Measurements from ENCODE around the gene PLEKHA8.
A peak's percentile ranks its signal among the peaks of the same experiment; 100 is the strongest.

The PLEKHA8 gene

DNA sequence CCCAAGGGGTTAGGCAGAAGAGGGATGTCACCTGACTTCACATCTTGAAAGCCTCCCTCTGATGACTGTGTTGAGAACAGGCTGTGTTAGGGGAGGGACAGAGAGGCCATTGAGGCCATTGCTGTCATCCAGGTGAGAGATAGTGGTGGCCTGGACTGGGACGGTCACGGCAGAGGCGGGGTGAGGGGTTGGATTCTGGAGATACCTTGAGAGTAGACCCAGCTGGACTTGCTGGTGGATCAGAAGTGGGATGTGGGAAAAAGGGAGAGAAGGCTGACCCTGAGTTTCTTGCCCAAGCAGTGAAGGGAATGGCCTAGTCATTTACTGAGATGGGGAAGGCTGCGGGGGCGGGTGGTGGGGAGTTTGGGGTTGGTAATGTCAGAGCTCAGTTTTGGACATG, 120.2 kb downstream of the PLEKHA8 start:
- DNase-seq = no peak

DNA sequence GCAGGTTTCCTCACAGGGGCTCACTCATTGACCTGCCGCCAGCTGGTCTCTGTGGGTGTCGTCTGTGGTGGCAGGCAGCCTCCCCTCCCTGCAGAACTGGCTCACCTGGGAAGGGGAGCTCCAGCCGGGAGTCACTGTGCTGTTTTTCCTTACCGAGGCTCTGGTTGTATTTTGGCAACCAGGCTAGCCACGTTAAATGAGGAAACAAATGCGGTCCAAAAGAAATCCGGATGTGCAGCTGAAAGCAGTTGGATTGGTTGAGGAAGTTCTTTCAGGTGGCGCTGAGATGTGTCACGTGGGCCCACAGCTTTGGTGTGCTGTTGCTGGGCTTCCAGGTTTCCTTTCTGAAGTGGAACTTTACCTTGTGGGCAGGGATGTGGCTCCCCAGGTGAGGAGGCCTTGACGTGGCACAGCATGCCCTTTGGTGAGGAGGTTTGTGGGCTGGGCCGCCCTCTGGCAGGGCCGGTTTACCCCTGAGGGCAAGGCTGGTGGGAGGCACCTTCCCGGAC, 120.8 kb downstream of the PLEKHA8 start:
- peak; percentile 43 for DNase-seq

DNA sequence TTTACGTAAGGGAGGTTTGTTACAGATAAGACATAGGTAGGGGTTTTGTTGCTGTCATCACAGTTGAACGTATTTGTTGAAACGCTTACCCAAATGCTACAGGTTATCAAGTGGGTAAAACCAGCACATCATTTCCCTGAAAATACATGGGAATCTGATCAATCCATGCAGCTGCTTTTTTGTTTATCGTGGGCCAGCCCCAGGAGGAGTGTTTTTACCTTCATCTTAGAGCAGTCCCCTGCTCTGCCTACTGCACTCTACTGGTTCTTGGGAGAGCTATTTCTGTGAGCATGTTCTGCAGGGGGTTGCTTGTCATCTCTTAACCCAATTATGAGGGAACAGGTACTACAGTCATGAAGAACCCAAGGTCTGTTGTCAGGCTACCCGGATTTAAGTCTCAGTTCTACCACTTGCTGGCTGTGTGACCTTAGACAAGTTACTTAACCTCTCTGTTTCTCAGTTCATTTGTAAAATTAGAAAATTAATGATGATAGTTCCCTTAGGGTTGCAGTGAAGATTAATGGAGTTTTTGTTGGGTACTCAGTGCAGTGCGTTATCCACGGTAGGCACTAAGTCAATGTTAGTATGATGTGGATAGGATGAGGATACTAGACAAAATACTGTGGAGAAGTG, 121.5 kb downstream of the PLEKHA8 start:
- DNase-seq = no peak

DNA sequence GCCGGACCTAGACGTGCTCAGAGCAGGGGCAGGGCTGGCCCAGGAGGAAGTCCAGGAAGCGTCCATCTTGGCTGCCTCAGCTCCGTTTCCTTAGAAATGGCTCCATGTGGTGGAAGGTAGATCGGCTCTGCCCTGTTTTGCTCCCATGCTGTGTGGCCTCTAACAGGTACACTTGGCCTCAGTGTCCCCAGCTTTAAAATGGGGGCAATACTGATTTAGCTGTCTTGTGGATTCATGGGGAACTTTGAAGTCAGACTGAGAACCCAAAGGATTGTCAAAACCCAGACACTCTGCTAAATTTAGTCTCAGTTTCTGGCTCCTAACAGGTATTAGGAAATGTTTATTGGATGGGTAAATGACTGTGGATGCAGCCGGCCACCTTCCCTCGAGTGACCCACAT, 122.5 kb downstream of the PLEKHA8 start:
- no peak for DNase-seq

DNA sequence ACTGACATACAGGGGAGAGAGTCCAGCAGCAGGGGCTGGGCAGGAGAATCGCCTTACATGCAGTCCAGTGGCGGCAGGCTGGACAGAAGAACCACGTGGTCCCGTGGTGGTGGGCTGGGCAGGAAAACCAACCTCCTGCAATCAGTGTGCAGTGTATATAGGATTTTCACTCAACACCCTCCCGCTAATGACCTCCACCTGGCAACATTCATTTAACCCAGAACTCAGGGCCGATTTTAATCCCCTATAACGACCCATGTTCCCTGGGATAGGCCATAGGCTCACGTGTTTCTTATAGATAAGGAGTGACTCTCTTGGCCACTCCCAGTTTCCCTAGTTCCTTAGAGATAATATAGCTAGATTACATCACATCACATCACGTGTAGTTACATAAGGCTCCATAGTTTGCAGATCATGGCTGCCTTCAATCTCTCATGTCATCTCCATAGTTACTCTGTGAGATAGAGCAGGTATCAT, 125.9 kb downstream of the PLEKHA8 start:
- peak; percentile 19 for DNase-seq

DNA sequence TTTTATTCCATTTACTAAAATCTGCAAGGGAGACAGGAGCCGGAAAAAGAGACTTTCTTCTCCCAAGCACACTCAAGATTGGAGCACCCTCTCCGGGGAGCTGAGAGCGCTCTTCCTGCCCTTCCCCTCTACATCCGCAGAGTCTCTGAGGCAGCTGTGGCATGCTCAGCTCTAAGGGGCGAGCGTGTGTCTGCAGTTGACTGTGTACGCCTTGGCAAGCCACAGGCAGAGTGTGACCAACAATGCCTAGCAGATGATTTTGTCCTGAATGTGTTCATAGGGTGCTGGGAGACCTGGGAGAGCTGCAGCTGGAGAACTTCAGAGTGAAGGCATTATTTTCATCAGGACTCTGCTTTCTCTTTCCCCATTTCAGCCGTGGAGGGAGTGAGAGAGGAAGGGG, 127.3 kb downstream of the PLEKHA8 start:
- no peak for DNase-seq

DNA sequence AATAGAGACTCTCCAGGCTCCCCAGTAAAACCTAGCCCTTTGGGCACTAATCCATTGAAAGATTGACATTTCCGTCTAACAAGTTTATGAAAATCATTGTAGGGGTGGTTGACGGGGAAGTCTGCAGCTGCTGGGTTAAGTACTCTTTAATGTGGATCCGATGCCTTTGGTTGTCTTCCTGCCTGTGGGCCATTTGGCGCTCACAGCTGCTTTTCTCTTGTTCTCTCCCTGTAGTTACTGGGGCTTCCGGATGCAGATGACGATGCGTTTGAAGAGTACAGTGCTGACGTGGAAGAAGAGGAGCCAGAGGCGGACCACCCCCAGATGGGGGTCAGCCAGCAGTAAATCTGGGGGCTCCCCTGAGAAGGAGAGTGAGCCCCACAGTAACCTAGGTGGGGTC, 129.0 kb downstream of the PLEKHA8 start:
- DNase-seq = no peak

DNA sequence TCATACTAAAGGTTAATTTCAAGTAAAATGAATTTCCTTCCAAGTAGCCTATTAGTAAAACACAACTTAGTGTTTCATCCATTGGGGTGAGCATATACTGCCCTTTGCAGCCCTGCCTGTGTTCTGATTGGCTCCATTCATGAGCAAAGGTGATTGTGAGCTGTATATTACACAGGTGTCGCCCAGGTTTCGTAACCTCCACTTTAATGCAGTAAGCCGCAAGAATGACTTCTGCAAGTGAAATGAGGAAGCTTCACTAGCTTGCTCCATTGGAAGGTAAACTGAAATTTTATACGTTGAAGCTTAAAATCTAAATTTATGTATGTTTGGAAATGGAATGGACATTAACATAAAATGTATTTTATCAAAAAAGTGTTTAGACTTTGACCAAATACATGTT, 131.0 kb downstream of the PLEKHA8 start:
- peak; percentile 70 for DNase-seq

DNA sequence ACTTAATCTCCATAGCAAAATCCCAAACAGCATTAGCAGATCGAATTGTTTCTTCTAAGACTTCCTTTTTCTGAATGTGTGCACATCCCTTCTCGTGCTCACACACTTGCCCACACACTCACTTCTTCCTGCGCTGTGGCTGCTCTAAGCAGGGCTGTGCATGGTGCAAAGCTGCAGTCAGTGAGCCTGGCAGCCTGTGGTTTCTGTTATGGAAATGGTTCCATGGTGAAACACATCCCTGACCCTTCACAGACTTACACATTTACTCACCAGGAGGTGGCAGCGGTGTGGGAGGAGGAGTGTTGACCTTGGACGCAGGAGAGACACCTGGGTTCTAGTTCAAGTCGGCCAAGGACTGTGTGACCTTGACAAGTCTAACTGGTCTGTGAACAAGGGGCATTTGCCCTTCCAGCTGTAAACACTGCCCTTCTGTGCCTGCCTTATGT, 131.5 kb downstream of the PLEKHA8 start:
- peak; percentile 99 for DNase-seq

DNA sequence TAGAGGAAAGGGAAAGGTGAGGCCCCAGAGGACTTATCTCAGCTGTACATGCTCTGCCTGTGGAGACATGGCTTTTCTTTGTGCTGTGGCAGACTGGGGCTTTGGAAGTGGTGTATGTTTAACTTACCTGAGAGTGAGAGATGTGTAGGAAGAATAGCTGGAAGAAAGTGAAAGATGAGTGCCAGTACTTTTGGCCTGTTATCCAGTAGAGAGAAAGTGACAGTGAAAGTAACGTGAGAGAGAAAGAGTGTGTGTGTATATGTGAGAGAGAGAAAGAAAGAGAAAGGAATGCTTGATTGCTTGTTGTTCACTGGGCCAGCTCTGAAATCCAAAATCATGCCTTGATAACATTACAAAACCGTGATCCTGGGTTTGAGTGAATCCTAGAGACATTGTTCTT, 132.1 kb downstream of the PLEKHA8 start:
- DNase-seq = no peak

DNA sequence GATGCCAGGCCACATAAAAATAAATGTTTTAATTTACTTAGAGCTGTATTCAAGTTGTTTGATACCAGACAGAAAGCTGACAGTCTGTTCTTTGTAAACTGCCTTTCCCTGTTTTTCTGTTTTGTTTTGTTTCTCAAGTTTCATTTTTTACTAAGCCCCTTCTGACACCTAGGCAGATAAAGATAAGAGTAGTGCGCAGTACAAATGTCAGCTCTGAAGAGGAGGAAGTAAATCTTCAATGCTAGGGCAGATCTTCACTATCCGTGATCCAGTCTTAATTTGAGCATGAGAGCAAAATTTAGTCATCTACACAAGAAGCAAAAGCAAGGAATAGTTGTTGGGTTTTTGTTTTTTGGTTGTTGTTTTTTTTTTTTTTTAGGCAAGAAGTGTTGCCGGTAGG, 133.9 kb downstream of the PLEKHA8 start:
- DNase-seq = no peak

DNA sequence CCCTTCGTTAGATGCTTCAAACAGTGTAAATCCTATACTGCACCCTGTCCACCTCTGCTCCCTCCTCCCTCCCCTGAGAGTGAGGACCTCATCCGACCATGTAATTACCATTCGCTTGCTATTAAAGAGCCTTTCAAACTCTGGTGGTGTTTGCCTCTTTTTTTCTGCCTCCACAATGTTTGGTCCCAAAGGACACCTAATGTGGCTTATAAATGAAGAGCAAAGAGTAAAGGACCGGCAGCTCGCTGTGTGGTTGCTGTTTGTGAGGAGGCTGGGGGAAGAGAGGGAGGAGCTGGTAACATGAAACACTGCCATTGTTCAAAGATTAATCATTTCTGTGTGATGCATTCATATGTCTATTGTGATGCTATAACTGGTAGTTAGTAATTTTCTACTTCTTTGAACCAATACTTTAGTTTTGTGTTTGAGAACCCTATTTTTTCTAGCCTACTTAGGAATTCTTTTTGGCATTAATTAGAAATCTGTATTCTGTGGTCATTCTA, 134.5 kb downstream of the PLEKHA8 start:
- no peak for DNase-seq

DNA sequence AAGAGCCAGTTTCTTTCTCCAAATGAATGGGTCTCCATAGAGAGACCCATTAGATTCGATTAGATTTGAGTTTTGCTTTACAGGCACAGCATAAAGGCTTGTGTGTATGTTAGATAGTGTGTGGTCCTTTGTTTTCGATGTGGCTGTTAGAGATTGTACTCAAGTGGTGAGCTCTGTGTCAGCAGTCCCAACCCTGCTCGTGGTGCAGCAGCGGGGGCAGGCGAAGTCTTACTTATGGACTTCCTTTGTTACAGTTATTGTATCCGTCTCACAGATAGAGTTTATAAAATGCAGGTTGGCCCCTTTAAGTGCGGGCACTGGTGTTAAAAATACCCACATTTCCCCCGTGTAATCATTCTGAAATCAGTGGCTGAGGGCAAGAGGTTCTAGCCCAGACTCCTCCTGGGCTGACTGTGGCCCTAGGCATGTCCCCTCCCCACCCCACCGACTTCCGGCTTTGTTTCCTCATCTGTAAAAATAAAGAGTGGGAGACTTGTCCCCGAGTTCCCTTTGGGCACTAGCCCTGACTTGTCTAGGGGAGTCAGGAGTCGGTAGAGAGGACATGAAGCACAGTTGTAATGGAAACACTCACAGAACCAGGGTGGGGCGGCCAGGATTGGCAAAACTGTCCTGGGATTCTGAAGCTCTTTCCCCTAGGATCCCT, 135.2 kb downstream of the PLEKHA8 start:
- DNase-seq = peak; percentile 70

DNA sequence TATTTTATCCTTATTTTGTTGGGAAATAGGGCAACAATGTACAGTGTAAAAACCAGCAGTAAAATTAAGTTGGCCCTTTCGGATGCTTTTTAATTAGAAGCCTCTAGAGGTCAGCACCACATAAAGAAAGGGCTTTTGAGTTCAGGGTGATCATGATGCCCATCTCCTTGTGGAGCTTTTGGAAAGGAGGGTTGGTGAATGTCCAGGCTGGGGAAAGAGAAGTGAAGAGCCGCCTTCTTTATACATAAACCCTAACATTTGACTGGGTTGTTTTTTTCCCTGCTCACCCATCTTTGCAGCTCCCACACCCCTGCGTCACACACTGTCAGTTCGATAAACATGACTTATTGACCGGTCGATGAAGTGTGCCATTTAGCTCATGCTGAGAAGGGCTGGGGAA, 136.4 kb downstream of the PLEKHA8 start:
- DNase-seq = peak; percentile 80

DNA sequence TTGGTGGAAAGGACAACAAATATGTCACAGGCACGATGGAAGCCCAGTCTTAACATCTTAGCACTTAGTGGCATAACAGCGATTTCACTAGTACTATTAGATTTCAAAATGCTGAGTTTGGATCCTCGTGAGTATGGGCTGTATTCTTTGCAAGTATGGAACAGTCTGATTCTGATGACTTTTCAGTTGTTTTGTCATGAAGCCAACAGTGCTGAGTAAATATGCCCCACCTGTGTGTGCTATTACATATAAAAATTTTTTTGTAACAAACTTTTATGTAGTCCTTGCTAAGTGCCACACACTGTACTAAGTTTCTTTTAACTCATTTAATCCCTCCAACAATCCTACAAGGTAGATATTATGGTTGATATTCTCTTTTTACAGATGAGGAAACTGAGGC, 137.4 kb downstream of the PLEKHA8 start:
- DNase-seq = no peak

DNA sequence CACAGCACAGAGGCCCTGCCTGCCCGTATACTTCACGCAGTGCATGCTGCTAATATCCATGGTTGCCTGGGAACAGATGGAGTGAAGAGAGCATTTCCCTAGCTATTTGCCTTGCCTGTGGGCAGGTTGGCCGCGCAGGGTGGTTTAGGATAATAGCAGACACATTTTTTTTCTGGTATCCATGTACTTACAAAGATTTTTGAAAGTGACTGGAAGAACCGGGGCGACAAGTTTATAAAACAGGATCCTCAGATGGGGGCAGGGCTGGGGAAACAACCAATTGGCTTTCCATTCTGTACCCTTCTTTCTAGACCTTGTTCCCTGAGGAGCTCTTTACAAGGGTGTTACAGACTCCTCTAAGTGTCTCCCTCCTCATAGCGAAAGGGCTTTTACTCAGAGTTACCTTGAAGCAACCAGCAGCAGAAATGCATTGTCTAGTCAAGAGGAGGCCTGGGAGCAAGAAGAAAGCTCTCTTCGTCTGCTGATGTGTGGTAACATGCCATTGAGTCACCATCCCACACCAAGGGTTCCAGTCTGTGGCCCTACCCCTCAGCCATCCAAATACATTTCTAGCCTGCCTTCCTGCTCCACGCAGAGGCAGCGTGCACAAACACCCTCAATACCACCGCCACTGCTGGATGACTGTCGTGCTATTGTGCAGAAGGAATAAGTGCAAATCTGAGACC, 138.1 kb downstream of the PLEKHA8 start:
- no peak for DNase-seq

DNA sequence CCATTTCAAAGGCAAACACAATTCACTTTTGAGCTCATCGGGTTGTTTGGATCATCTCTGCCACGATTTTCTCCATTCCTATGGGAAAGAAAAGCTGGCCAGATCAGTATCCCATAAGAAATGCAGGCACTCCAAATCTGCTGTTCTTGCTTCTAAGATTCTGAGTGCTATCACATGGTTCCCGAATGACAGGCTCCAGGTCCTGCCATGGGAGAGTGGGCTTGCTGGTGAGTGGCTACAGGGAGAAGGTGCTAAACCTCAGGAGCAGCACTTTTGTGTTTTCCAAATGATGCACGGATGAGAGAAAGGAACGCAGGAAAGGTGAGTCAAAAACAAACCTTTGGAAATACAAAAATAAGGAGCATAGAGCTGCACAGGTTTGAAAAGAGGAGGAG, 138.6 kb downstream of the PLEKHA8 start:
- DNase-seq = no peak

DNA sequence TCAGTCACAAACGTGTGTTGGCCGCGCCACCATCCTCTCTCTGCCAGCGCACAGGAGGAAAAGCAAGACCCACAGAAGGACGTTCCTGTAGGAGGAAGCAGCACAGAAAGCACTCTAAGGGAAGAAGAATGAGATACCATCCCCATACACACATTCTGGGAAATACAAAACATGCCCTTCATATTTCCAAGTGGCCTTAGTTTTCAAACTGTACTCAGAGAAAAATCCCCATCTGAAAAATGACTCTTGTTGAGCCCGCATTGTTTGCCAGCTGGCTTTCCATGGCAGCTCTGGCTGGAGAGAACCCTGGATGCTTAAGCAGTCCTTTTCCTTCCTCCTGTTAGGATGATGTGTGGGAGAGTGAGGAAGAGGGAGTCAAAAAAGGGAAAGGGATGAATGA, 139.7 kb downstream of the PLEKHA8 start:
- DNase-seq = no peak

DNA sequence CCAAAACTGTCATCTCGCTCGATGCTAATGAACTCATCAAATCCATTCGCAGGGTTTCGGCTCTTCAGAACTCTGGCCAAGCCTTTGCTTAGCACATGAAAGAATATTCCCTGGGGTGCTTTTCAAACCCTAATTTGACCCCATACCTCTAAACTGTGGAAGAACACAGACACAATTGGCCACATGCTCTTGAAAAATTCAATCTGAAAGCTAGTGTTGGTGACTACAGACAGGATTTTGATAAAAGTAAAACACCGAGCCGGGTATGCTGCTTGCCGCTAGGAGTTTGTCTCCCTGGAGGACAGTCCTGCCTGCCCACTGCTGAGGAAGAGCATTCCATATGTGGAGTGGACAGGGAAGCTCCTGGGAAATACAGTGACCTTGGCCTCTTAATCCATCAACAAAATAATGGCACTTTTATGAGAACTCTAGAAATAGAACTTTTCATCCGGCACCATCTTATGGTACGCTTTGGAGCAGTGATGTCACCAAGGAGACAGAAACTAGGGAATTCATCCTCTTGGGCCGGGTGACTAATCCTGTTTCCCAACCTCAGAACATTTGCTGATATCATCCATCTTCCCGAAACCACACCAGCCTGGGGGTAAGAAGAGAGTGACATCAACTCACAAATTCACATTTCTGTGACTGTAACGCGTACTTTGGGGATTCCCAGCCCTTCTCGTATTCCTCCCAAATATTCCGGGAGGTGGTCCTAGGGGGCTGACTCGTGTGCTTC, 140.8 kb downstream of the PLEKHA8 start:
- DNase-seq = no peak

DNA sequence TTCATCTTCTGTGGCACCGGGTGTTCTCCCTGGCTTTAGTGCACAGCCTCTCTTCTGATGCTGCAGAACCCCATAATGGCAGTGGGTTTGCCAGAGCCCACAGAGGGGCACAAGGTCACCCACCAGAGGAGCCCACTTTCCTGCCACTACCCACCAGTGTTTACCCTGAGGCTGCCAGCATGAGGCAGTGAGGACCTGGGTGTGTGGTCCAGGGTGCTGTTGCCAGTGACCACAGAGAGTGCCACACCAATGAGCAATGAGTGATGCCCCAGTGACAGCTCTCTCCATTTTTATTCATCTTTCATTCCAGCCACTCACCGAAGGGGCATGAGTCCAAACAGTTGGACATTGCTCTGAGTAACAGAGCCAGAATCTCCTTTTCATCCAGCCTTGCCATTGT, 141.4 kb downstream of the PLEKHA8 start:
- no peak for DNase-seq

DNA sequence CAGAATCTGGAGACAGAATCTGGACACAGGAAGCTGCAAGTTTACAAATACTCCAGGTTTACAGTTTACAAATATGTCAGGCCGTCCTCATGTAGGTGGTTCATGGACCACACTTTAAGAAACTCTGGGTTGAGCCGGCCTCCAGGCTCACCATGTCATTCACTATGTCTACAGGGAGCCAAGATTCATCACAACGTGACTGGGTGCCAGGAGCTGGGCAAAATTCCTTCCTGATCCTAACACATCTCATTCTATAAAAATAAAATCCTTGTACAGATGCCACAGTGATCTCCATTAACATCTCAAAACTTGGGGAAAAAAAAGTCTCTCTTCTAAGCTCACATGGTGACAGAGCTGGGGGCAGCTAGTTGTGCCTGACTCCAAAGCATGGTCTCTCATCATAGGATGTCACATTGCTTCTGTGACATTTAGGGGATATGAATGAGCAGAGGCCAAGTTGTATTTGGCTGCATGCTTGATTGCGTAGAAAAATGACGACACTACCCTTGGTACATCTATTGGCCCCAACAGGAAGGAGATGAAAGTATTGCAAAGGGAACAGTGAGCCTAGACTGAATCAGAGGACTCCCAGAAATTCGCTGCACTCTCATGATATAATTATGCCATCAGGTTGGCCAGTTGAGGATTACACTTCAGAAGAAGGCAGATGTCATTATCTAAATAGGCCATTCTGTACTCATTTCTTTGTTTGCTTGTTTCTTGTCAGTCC, 142.4 kb downstream of the PLEKHA8 start:
- peak; percentile 47 for DNase-seq

DNA sequence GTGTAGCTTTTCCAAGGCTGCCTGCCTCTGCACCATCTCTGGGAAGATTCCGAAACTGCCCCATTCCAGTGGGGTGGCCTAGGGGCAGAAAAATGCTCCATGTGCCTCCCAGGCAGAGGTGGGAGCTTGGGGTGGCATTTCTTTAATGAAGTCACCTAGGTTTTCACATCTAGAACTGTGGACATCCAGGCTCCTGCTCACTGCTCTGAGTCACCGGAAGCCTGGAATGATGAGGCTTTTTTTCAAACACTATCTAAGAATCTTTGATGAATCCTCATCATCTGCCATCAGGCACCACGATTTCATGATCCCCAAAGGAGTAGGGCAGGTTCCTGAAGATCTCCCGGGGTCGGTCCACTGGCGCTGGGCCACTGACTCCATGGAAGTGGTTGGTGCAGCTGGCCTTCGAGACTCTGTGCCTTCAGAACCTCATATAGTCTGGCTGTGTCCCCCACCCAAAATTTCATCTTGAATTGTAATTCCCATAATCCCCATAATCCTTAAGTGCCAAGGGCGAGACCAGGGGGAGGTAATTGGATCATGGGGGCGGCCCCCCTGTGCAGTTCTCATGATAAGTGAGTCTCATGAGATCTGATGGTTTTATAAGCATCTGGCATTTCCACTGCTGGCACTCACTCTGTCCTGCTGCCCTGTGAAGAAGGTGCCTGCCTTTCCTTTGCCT, 143.7 kb downstream of the PLEKHA8 start:
- no peak for DNase-seq
